GM18951 (cell line): ENCODE data around the gene KIF13A.
"Not testable (repeated sequence)": the region's sequence is repeated elsewhere in the genome, so short reads cannot be mapped to it uniquely, and the experiment has no call there.

Source experiments
- POLR2A ChIP-seq: IDR thresholded peaks from 4 replicates; pipeline ENCODE4 v1.6.1; 2011; ENCODE audit warnings: mild to moderate bottlenecking; ENCODE audit not compliant: insufficient read length, insufficient read depth; ENCODE audit errors: extremely low read depth
- in situ Hi-C: fragments of 300-500 bp; cut with MboI; formaldehyde crosslinking; loops from one replicate; pipeline ENCODE4 v1.12.0; 2022; ENCODE audit warnings: low sequenced_read_pairs, mixed read lengths, inconsistent platforms; ENCODE audit not compliant: unreplicated experiment

Gene KIF13A

DNA sequence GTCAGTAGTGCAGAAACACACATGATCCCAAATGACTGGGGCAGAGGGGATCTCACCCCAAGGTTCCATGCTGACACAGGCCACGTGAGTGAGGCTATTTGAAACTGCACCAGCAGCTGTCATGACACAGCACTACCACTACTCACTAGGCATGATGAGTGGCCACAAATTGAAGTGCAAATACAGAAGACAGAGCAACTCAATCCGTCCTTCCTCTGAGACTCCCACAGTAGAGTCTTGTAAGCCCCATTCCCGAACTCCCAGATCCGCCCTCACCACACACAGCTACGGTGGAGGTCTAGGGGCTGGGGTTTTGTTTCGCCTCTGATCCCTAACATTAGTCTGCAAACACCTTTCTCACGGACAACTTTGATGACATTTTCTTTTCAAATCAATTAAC, 167.4 kb downstream of the KIF13A start:
- in situ Hi-C loops = no loop called here
- no peak for TF ChIP-seq POLR2A

DNA sequence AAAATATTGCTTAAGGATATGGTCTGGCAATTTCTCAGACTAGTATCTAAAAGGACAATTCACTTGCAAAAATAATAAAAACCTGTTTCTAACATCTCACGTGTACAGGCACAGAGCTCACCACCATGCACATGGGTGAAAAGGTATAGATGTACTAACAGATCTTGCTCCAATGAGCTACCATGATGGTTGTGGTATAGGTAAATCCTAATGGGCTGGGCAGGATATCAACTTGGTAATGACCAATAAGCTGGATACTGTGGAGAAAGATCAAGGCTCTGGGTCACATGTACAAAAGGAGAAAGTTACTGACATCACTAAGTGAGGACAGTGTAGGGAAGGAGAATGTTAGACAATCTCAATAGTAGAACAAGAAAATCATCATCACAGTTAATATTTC, 169.7 kb downstream of the KIF13A start:
- TF ChIP-seq POLR2A = no peak
- in situ Hi-C loops = loop anchor here (10.0 kb wide), 2 partner anchors 223 to 663 kb away; no protein-coding TSS in a partner anchor

DNA sequence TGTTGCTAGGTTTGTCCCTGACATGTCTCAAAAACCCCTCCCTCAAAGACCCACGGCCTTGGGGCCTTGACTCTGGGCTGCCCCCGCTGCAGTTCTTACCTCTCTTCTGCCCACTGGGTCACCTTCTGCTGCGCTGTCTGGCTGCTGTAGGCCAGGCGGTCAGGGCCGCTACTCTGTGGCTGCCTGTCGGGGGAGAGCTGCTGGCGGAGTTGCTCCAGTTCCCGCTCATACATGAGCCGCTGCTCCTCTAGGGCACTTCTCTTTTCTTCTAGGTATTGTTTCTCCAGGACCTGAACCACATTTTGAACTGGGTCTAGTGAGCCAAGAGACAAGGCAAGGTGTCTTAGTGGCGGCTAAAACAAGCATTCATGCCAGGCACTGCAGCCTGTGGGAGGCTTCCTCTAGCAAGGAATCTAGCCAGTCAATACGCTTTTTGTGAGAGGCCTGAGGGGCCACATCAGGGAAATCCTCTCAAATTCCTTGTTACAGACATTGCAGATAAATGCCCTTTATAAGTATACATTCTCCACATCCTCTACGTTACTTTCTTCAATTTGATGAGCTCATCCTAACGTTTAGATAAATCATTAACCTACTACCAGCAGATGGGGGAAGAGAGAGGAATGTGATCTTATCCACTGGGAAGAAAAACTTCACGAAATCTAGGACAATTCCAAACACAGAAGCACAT, 170.4 kb downstream of the KIF13A start:
- in situ Hi-C loops = loop anchor here (10.0 kb wide), 2 partner anchors 222 to 662 kb away; no protein-coding TSS in a partner anchor
- TF ChIP-seq POLR2A = no peak

DNA sequence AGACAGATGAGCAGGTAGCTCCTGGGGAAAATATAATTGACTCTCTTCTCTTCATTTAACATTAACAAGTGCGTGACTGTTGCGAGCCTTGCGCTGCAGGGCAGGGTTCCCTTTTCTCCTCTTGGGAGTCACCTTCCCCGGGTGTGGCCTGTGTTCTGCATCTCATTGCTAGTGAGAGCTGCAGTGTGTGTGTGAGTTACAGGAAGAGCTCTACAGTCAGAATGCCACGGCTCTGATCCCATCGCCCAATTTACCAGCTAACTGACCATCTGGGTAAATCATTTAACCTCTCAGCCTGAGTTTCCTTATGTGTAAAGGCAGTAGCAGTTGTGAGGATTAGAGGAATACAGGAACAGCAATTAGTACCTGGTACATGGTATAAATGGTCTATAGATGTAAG, 173.9 kb downstream of the KIF13A start:
- in situ Hi-C loops = loop anchor here (10.0 kb wide), 2 partner anchors 219 to 659 kb away; no protein-coding TSS in a partner anchor
- TF ChIP-seq POLR2A = no peak

DNA sequence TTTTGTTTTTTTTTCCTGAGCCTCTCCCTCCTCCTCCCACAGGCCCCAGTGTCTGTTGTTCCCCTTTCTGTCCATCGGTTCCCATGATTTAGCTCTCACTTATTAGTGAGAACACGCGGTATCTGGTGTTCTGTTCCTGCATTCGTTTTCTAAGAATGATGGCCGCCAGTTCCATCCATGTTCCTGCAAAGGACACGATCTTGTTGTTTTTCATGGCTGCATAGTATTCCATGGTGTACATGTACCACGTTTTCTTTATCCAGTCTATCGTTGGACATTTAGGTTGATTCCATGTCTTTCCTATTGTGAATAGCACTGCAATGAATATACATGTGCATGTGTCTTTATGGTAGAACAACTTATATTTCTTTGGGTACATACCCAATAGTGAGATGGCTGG, 175.1 kb downstream of the KIF13A start:
- in situ Hi-C loops = loop anchor here (10.0 kb wide), 2 partner anchors 218 to 658 kb away; no protein-coding TSS in a partner anchor
- no peak for TF ChIP-seq POLR2A

DNA sequence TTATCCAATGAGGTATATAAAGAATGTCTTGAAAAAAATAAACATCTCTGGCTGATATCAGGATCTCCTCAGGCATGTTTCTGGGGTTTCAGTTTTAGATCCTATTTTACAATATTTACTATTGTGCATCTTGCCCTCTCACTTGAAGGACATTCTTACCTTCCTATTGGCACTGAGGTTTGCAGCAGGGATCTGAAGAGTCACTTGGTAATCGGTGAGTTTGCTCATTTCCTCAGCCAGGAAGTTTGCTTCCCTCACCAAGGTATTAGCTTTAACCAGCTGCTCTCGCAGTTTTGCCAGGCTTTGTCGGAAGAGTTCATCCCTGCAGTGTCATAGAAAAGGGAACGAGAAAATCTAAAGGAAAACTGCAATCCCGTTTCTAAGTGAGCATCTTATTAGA, 178.8 kb downstream of the KIF13A start:
- no peak for TF ChIP-seq POLR2A
- in situ Hi-C loops = no loop called here

DNA sequence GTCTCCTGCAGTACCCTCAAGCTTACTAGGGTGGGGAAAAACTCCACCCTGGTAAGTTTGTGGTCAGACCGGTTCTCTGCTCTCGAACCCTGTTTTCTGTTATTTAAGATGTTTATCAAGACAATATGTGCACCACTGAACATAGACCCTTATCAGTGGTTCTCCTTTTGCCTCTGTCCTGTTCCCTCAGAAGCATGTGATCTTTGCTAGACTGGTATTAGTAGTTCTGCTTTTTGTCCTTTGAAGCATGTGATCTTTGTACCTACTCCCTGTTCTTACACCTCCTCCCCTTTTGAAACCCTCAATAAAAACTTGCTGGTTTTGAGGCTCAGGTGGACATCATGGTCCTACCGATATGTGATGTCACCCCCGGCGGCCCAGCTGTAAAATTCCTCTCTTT, 180.0 kb downstream of the KIF13A start:
- in situ Hi-C loops = not testable (repeated sequence)

DNA sequence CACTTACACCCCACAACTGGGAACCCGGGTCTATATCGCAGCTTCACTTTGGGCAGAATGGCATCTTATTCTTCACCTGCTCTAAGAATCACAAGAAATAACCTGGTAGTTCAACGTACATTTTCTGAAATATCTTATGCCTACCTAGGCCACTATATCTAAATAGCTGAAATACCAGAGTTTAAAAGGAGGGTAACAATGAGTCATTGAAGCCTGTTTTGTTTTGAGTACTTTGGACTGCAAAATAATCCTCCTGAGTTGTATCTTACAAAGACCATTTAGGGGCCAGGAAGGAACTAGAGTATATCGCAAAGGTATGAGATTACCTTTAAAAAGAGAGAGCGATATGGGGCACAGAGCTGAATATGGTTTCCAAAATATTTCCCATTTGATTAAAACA, 184.0 kb downstream of the KIF13A start:
- TF ChIP-seq POLR2A = no peak
- in situ Hi-C loops = no loop called here

DNA sequence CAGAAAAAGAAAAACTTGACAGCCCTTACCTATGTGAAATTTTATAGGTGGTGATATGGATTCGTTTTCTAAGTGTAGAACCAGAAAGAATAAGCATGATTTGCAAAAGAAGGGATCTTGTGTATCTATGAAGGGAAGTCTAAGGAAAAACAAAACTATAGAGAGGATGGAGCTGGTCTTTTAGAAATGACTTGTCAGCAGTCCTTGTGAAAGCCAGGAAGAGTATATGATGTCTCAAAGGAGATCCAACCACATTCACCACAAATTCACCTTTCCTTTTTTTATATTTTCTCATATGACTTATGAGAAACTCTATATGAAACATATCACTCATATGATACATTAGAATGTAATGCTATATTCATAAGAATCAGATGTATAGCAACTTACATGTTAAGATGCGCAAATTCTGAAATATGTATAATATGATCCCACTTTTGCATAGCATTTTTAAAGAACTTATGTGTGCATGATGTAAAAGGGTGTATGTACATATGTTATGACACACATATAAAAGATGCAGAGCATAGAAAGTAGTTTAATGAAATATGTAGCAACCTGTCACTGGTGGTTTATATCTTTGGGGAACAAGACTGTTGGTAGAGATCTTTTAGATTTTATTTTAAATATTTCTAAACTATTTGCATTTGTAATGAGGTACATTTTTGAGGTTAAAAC, 188.8 kb downstream of the KIF13A start:
- in situ Hi-C loops = no loop called here
- TF ChIP-seq POLR2A = no peak

DNA sequence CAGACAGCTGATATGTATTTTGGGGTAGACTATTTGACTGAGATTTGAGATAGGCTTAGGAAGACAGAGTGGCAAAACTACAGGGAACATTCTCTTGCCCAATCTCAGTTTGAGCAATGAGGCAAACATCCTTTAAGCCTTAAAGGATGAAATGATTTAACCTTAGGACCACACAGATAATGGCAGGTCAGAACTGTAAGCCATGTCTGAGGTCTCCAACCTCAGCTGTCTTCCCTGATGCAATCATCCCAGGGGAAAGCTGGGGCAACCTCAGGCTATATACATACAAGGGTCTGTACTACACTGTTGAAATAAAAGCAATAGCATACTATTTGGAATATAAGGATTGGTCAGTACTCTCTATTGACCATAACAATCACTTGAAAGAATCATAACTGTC, 196.9 kb downstream of the KIF13A start:
- no peak for TF ChIP-seq POLR2A
- in situ Hi-C loops = no loop called here

DNA sequence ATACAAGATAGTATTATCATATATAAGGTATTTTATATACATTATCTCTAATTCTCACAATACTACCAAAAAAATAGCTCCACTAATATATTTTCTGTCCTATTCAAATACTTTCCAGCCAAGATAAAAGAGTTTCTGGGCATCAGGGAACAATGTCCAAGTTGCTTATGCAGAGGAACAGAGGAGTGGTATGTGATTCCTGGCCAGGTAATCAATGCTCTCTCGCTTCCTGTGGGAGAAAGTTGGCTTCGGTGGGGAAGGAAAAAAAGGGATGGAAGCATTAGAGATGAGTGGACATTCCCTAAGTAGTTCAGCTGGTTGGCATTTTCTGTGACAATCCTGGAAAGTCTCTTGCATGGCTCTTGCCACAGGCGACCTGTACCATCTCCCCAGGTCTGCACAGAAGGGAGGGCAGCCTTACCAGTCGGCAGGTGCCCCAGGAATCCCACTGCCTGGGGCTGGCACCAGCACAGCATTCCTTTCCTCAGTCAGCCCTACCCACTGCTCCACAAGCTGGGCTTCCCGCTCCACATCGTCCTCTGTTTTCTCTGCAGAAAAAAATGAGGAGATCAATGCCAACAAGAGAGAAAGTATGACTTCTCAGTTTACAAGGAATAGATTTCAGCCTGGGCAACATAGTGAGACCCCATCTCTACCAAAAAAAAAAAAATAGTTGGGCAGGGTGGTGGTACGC, 202.2 kb downstream of the KIF13A start:
- TF ChIP-seq POLR2A = no peak
- in situ Hi-C loops = no loop called here

DNA sequence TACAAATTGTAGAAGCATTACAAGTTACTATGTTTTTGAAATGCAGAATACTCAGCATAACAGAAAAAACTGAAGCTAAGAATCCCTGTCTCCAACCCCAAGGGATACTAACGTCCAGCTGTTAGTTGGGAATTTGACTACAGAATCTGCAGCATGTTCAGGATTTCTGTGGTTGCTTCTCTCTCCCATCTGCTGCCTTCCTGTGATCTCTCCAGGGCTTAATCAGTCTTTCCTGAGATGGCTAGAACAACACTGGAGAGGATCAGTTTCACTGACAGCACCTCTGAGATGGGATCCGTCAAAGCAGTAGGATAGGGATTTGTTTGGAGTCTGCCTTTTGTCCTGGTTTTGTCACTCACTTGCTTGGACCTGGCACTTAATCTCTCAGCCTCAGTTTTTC, 207.4 kb downstream of the KIF13A start:
- TF ChIP-seq POLR2A = no peak
- in situ Hi-C loops = no loop called here

DNA sequence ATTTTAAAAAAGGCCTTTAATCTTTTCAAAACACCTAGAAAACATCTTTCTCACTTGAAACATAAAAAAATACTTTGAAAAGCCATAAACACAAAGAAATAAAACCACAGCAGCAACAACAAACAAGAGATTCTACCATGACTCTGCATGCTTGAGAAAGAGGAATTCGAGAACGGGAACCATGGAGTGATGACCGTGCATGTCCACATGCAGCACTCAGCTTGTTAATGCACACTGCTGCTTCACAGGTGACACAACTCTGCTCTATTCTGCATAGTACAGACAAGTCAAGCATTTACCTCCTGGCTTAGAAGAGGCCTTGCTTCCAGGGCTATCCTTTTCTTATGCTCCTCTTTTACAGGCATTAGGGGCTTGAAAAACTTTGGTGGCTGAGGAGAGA, 215.8 kb downstream of the KIF13A start:
- TF ChIP-seq POLR2A = no peak
- in situ Hi-C loops = no loop called here

DNA sequence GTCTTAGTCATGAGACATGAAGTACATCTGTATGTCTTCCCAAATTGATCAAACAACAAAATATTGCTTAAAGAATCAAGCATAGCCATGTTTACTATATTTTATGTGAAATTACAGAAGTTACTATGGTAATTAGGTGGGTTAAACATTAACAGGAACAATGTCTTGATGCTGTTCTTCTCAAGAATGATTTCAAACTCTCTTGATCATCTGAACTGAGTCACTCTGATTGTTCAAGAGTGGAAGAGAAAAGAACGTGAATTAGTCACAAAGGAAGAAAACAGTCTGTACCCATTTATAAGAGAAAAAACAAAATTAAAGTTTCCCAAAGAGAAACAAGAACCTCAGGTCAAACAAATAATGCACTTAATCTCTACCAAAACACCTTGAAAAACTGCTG, 218.6 kb downstream of the KIF13A start:
- in situ Hi-C loops = no loop called here
- no peak for TF ChIP-seq POLR2A

DNA sequence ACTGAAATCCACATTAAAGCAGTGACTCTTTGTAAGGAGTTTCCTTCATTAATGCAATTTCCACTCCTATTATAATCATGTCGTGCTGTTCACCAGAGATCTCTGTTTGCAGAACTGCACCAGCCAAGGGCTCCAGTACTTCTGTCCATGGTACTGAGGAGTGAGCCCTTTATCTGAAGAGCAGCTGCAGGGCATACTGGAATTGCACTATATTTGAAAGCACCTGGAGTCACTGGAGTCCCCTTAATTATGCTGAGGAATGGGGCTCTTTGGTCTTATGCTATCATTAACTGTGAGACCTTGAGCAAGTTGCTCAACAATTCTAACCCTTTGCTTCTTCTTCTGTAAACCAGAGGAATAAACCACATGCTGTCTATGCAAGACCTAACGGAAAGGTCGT, 219.0 kb downstream of the KIF13A start:
- TF ChIP-seq POLR2A = no peak
- in situ Hi-C loops = no loop called here
